Right renal pelvis (tissue), 4 donors: ENCODE results near the gene RPL18. TPM values are rescaled to one million over a fixed set of nuclear protein-coding genes. Genes with fewer than 3 reads are reported as not detected.

ENCODE experiments used
- DNase-seq, 4 donors: peaks; one replicate each; pipeline ENCODE4 v3.0.0-alpha.2; 2013; ENCODE audit warnings: low read depth in 4 of 4, low spot score in 3 of 4, missing footprints in 1 of 4
- polyA plus RNA-seq, 4 donors: library from polyadenylated mRNA; unstranded; fragments of 120-200 nt; gene quantifications; one replicate each; pipeline ENCODE4 v1.2.1, GENCODE V29; 2013; ENCODE audit not compliant: insufficient read length in 4 of 4

Gene RPL18
- polyA plus RNA-seq, 4 donors: 1,054 to 1,482 (median 1,060) TPM

DNA sequence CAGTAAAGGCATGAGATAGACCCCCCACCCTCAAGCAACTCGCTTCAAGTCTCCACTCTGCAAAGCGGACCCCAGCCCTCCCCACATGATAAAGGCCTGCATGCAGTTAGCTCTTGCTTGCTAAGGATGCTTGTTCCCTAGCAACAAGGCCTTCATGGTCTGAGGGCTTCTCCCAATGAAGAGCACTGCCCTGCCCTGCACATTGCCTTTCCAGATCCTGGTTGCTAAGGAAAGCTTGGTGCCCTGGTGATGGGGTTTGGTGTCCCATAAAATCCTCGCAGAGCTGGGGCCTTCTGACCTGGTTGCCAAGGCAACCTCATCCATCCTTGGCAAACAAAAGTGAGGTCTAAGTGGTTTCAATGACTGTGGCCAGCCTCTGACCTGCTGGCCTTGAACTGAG lies 12.2 kb upstream of the RPL18 start:
- no peak for DNase-seq

DNA sequence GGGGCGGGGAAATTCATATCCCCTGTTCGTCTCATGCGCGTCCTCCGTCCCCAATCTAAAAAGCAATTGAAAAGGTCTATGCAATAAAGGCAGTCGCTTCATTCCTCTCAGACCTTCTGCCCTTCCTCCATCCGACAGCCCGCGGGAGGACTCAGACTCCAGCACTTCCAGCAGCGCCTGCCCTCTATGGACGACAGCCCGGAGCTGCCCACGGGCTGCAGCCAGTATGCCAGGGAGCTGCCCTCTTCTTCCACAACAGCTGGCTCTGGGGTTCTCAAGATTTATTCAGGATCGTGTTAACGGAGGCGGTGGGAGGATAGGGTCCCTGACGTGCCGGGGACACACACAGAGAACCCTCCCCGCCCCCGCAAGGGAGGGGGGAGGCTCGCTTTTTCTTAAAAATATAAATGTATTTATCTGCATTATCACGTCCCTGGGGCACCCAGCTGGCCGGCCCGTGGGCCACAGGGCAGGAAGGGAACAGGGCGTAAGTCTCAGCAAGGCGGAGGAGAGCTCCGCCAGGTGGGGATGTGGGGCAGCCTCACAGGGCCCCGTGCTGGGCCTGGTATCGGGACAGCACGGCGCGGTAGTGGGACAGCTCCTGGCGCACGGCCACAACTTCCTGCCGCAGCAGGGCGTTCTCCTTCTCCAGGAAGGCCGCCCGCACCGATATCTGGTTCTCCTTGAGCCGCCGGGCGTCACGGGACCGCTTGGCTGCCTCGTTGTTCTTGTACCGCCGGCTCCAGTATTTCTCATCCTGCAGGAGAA lies 11.5 kb upstream of the RPL18 start:
- no peak for DNase-seq

DNA sequence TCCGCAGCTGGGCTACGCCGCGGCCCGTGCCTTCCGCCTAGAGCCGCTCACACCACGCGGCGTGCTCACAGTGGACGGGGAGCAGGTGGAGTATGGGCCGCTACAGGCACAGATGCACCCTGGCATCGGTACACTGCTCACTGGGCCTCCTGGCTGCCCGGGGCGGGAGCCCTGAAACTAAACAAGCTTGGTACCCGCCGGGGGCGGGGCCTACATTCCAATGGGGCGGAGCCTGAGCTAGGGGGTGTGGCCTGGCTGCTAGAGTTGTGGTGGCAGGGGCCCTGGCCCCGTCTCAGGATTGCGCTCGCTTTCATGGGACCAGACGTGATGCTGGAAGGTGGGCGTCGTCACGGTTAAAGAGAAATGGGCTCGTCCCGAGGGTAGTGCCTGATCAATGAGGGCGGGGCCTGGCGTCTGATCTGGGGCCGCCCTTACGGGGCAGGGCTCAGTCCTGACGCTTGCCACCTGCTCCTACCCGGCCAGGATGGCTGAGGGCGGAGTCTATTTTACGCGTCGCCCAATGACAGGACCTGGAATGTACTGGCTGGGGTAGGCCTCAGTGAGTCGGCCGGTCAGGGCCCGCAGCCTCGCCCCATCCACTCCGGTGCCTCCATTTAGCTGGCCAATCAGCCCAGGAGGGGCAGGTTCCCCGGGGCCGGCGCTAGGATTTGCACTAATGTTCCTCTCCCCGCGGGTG lies 10.8 kb upstream of the RPL18 start:
- no peak for DNase-seq

DNA sequence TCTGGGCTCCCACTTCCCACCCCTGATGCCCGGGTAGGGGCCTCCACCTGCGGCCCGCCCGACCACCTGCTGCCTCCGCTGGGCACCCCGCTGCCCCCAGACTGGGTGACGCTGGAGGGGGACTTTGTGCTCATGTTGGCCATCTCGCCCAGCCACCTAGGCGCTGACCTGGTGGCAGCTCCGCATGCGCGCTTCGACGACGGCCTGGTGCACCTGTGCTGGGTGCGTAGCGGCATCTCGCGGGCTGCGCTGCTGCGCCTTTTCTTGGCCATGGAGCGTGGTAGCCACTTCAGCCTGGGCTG lies 10.3 kb upstream of the RPL18 start:
- DNase-seq: no peak

DNA sequence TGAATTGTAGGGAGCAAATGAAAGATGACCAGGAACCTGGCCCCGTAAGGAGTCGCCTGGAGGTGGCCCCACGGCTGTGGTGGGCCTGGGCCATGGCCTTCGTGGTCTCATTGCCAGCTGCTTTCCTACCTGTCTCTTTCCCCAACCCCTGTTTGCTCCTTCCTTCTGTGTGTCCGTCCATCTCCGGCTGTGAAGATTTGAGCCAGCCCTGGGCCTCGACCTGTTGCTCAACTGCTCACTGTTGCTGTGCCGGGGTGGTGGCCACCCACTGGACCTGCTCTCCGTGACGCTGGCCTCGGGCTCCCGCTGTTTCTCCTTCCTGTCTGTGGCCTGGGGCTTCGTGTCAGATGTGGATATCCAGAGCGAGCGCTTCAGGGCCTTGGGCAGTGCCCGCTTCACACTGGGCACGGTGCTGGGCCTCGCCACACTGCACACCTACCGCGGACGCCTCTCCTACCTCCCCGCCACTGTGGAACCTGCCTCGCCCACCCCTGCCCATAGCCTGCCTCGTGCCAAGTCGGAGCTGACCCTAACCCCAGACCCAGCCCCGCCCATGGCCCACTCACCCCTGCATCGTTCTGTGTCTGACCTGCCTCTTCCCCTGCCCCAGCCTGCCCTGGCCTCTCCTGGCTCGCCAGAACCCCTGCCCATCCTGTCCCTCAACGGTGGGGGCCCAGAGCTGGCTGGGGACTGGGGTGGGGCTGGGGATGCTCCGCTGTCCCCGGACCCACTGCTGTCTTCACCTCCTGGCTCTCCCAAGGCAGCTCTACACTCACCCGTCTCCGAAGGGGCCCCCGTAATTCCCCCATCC lies 9.7 kb upstream of the RPL18 start:
- DNase-seq: no peak

DNA sequence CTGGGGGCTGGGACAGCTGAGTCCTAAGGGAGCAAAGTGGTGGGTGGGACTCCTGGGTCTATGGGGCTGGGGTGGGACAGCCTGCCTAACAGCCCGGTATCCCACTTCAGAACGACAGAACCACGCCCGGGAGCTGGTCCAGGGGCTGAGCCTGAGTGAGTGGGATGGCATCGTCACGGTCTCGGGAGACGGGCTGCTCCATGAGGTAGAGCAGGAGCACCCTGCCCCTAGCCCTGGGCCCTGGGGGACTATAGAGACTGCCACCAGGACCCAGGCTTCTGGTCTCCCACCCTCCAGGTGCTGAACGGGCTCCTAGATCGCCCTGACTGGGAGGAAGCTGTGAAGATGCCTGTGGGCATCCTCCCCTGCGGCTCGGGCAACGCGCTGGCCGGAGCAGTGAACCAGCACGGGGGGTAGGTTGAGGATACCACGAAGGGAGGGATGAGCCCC lies 8.9 kb upstream of the RPL18 start:
- DNase-seq: no peak

DNA sequence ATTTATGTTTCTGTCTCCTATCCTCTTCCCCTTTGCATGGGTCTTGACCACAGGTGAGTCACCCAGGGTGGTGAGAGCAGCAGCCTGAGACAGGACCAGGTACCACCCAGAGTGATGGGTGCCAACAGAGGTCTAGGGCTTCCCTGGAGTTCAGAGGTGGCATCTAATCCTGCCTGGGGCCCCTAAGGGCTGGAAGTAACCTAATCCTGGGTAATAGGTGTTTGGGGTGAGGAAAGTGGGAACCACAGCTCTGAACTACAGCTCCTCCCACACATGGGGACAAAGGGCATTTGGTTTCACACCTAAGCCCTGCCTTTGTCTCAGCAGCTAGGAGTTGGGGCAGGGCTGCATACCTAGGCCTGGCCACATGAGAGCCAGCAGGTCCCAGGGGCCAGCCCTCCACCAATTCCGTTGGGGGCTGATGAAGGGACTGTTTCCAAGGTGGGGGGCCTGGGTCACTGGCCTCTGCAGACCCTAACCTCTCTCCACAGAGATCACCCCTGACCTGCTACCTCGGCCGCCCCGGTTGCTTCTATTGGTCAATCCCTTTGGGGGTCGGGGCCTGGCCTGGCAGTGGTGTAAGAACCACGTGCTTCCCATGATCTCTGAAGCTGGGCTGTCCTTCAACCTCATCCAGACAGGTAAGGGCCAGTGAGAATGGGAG lies 8.4 kb upstream of the RPL18 start:
- DNase-seq: no peak

DNA sequence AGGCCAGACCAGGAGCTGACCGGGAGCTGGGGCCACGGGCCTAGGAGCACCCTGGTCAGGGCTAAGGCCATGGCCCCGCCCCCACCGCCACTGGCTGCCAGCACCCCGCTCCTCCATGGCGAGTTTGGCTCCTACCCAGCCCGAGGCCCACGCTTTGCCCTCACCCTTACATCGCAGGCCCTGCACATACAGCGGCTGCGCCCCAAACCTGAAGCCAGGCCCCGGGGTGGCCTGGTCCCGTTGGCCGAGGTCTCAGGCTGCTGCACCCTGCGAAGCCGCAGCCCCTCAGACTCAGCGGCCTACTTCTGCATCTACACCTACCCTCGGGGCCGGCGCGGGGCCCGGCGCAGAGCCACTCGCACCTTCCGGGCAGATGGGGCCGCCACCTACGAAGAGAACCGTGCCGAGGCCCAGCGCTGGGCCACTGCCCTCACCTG lies 6.9 kb upstream of the RPL18 start:
- DNase-seq: no peak

DNA sequence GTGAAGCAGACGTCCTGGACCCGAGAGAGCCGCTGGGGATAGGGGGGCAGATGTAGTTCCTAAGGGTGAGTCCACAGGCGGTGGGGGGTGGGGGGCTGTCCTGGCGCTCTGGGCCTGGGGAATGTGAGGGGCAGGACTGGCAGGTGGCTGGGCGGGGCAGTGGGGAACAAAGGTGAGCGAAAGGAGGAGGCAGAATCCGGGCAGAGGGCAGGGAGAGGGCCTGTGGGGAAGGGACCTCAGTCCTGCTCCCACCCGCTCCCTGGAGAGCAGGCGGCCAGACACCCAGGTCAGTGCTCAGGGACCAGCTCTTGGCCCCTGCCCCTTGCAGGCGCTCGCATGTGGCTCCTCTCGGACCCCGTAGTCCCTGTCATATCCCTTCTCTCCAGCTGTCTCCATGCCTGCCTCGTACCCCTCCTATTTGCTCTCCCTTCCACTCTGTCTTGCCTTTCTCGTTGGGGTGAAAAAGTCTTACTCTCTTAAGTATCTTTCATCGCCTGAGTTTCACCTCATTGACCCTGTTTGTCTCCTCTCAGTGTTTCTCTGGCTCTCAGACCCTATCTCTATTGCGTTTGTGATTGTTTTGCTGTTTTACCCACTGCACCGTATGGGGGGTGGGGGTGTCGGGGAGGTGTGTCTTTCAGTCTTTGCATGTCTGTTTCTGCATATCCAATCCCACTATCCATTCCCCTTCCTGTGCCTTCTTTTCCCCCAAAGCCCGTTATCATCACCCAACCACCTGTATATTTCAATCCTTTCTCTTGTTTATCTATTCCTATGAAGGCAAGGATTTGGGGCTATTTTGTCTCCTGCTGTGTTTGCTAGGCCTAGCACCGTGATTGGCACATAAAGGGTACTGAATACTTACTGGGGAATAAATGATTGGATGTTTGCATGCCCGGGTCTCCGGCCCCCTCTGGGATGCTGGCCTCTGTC lies 6.1 kb upstream of the RPL18 start:
- no peak for DNase-seq

DNA sequence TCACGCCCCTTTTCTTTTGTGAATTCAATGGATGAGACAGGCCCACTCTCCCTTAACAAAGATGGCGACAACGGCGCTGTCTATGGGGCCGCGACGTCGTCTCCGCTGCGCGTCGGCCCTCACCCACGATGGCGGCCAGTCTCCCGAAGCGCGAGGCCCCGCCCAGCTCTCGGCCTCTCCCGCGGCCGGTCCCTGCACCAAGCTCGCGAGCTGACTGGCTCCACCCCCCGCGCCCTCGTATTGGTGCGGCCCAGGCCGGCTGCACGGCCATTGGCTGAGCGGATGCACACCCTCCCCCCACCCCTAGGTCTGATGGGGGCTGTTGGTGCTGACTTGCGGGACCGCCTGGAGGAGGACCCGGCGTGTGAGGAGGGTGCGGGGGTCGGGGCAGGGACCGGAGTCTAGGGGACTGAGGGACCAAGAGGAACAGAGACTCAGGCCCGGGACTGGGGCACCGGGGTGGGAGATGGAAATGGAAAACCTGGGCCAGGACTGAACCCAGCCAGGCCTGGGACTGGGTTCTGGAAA lies 5.2 kb upstream of the RPL18 start:
- peak; percentile 90 to 95 (median 94) for DNase-seq

DNA sequence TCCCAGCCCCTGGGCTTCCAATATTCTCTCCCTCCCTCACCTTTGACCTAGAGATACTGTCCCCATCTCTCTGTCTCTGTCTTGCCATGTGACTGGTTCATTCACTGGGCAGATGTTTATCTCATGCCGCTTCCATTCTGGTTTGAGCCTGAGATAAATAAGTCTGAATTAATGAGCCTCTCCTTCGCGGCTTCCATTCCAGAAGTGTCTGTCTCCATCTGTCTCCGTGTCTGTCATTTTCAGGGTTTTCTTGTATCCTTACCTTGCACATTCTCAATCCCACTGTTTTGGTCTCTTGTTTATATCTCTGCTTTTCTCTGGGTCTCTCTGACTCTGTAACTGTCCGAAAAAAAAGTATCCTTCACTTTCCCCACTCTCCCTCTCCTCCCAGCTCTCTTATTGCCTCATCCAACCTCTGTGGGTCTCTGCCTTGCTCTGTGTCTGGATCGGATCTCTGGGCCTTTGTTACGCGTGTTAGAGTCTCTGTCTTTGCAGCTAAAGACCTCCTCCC lies 4.6 kb upstream of the RPL18 start:
- DNase-seq: no peak

DNA sequence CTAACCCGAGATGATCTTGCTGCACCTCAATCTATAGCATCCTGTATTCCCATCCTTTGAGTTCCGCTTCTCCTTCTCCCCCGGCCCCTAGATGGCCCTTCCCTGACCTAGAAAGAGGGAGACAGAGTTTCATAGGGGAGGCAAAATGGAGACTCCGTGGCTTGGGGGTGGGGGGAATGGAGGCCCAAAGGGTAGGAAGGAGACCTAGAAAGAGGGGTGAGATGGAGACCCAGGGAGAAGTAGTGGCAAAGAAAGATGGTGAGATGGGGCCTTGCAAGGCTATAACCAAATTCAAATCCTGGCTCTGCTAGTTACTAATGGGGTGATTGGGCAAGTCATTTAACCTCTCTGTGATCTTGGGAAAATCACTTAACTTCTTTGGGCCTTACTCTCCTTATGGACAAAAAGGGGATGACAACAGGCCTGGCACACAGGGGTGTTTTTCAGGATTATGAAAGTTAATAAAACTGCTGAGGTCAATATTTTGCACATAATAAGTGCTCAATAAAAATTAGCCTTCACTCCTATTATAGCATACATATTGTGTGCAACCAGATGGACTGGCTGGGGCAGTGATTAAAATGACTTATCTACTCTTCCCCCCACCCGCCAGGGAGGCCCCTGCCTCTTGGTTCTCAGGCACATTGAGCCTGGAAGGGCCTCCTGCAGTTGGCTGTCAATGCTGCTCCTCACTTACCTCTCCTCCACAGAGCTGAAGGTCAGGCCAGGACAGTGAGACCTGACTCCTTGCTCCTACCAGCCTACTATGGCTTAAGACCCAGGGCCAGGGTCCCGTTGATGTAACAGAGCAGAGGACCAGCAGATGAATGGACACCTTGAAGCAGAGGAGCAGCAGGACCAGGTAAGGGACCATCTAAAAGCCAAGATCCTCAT lies 961 bp upstream of the RPL18 start:
- DNase-seq: no peak

DNA sequence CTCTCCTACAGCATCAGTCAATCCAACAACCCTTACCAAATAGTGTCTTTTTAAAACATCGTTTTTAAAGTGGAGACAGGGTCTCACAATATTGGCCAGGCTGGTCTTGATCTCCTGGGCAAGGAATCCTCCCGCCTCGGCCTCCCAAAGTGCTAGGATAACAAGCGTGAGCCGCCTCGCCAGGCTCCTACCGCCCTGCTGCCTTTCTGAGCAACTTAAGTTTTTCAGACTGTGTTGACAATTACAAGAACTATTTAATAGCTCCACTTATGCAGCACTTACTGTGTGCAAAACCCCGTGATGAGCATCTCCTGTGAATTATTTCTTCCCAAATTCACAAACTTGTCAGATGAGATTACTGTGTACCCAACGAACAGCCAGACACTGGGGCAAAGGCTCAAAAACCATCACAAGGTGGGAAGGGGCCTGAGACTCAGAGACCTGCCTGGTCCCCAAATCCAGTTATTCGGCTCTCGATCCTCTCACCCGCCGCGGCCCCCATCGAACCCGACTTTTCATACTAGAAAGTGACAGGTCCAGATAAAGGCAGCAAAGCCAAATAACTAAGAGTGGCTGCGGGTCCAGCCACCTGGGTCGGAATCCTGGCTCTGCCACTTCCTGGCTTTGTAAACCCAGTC lies 581 bp downstream of the RPL18 start:
- DNase-seq: no peak

DNA sequence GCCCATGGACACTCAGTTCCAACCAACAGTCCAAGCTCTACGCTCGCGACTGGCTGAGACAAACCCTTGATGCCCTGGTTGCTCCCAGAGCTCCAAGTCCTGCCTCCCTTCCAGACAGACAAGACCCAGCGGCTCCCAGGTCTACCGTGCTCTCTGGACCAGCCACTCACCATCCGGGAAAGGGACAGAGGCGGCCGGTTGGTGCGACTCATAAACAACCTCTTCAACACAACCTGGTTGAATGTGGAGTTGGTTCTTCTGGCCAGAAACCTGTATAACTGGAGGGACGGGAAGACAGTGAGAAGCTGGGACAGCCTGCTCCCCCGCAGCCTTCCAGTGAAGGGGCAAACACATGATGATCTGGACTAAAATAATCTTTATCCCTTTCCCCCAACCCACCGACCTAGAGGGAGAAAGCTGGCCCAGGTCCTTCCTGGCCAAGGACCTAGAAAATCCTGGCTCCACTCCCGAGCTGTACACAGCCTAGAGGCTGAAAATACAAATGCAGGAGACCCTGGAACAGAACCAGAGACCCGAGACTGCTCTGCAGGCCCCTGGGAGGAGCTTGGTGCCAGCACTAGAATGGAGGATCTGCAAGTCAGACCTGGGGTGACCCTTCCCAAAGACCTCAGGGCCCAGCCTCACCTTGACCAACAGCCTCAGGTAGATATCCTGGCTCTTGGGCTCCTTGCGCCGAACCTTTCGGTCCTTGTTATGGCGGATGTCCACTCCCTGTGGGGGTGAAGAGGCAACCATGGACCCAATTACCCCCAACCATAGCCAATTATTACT lies 1.6 kb downstream of the RPL18 start:
- DNase-seq: no peak

DNA sequence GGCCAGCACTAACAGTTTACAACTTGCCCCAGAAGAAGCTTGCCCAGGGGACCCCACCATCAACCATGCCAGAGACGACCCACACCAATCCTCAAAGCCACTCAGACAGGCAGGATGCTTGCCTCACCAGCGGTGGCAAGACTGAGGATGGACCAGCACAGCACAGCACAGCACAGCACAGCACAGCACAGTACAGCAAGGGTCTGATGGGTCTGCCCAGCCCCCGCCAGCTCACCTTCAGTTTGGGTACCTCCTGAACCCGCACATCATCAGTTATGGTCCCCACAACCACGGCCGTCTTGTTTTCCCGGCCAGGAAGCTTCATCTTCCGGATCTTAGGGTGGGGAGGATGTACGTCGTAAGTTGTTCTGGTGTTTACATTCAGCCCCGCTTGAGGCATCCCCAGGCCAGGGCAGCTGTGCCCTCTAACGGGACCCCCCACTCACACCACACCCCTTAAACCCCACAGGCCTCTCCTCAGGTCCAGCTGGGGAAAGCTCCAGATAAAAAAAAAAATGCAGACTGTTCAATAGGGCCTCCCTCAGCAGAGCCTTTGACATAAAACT lies 2.4 kb downstream of the RPL18 start:
- no peak for DNase-seq

DNA sequence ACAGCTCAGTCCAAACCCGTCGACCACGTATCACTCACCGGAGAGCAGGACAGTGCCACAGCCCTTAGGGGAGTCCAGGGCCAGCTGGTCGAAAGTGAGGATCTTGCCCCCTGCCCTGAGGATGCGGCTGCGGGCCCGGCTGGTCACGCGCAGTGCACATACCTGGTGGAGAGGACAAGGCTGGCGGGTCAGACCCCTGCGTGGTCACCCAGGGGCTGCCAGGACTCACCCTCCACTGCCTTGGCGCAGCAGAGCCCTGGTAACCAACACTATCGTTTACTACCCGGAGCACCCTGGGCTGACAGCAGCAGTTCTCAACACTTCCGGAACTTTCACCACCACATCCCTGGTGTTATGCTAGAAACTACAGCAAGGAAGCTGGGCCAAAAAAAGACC lies 2.9 kb downstream of the RPL18 start:
- DNase-seq: no peak
